Measurements from ENCODE around the gene VAPB.
A peak's percentile ranks its signal among the peaks of the same experiment; 100 is the strongest.
"Not testable (repeated sequence)": the region's sequence is repeated elsewhere in the genome, so short reads cannot be mapped to it uniquely, and the experiment has no call there.

Gene VAPB

DNA sequence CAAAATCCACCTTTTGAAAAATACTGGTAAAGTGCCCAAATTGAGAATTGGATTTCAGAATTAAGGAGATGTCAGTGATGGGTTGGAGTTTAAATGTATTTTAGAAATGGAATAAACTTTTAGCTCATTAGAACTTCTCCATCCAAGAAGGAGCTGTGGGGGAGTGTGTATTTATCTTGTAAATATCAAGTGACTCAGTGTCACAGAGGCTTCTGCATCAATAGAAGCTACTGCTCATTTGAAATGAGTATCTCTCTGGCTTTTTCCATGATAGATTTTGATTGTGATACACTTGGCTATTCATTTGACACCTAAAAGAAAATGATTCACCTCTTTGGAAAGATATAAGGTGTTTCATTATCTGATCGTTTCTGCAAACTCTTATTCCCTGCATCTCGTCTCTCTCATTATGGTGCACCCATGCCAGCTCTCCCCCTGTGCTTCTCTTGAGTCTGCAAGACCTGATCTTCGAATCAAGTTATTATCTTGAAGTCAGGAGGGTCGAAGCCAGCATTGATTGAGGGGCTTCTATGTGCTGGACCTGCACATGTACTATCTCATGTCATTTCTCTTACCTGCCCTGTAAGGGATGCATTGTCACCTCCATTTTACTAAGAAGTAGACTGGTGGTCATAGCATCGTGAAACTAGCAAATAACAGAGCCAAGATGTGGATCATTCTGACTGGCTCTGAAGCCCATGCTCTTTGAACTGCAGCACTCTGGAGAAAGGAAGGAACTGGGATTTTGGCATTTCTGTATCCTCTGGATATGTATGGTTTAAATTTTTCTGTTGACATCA lies 30.1 kb downstream of the VAPB start:
- Mint-ChIP-seq H3K27ac (ENCODE audit: low read depth) (no peak overlapping the region), H3K36me3 (ENCODE audit: insufficient read depth) (peaks cover 12% of the 10 kb centered on the region), H3K4me3 (no peak overlapping the region)

DNA sequence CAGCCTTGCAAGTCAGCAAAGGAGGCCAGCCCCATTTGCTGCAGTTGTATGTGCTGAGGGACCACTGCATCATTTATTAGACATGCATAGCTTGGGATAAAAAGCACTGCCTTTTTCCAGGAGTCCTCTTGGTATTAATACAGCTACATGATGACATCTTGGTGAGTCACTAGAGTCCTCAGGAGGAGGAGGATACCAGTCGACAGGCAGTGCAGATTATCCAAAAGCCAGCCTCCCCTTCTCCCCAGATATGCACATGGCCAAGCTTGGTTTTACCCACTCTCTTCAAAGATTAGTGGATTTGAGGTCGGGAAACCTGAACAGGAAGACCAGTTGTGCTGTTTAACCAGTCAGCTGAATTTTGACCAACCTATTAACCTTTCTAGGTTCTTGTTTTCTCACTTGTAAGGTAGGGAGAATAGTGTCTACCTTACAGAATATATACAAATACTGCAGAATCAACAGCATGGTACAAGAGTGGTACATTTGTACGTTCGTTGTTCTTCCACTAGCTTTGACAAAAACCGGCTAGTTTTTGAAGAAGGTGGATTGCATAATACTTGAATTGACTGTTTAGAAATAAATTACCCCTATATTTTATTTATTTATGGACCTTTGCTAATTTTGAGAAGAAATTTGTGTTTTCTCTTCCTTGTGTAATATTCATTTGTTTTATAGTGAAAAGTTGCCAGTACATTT lies 31.9 kb downstream of the VAPB start:
- Mint-ChIP-seq H3K9me3 (no peaks in the 10 kb centered on the region), H3K27me3 (no peaks in the 10 kb centered on the region), H3K27ac (ENCODE audit: low read depth) (no peak overlapping the region), H3K4me3 (no peak overlapping the region), H3K36me3 (ENCODE audit: insufficient read depth) (peaks cover 10% of the 10 kb centered on the region), H3K4me1 (peaks cover 42% of the 10 kb centered on the region)
- ATAC-seq (replicated peaks; ENCODE audit: extremely low read depth, poor library complexity, severe bottlenecking) (no peak), DNase-seq (ENCODE audit: low spot score in 2 of 2) (no peak)

More for the DNA sequence above, 30.1 kb downstream of the VAPB start:
- DNase-seq (ENCODE audit: low spot score in 2 of 2) = no peak
- no peaks in the 10 kb centered on the region for H3K27me3 Mint-ChIP-seq
- ATAC-seq (replicated peaks; ENCODE audit: extremely low read depth, poor library complexity, severe bottlenecking) = no peak
- no peaks in the 10 kb centered on the region for H3K9me3 Mint-ChIP-seq
- peaks cover 39% of the 10 kb centered on the region for H3K4me1 Mint-ChIP-seq

DNA sequence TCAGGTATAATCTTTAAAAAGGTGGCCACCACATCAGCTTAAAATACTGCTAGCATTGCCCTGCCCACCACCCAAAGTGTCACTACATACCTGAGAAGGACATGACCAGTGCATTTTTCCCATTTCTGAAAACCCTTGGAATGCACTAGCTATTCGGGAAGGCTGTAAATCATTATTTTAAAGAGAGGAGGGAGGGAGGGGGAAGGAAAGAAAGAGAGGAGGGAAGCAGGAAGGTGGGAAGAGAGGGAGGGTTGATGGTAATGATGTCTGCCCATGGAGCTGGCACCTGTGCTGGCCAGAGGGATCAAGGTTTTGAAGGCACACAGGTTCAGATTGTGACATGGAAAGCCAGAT lies 32.4 kb downstream of the VAPB start:
- H3K27ac Mint-ChIP-seq (ENCODE audit: low read depth) = no peak overlapping the region
- H3K4me3 Mint-ChIP-seq = no peak overlapping the region
- DNase-seq (ENCODE audit: low spot score in 2 of 2) (no peak), ATAC-seq (replicated peaks; ENCODE audit: extremely low read depth, poor library complexity, severe bottlenecking) (no peak)
- H3K9me3 Mint-ChIP-seq = no peaks in the 10 kb centered on the region
- peaks cover 37% of the 10 kb centered on the region for H3K4me1 Mint-ChIP-seq
- H3K36me3 Mint-ChIP-seq (ENCODE audit: insufficient read depth) = peaks cover 10% of the 10 kb centered on the region
- no peaks in the 10 kb centered on the region for H3K27me3 Mint-ChIP-seq

DNA sequence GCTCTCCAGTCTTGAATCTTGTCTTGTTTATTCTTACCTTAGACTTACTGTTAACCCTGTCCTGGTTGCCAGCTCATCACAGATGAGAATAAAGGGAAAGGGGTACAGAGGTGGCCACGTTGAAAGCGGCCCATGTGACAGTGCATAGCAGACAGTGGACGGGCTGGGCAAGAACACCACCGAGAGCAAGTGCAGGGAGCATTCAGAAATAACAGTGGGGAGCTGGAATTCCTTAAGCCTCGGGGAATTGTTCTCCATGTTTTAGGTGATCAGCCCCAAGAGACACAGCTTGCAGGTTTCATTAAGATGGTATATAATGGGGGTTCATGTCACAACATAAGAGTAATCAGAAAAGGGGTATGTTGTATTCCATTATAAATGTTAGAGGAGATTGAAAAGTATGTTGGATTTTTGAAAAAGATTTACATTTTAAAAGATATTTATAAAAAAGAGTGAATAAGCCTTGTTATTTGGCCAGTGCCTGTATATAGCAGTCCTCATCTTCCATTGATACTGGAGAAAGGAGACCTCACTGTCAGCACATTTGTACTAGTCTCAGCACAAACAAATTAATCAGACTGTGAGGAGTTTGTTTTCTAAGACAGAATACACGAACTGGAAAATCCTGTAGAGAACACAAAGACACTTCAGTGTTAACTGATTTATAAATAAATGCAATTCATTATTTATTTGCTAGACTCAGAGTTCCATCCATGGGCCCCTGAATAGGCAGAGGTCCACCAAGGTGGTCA lies 35.4 kb downstream of the VAPB start:
- no peak overlapping the region for H3K4me3 Mint-ChIP-seq
- DNase-seq (ENCODE audit: low spot score in 2 of 2) = no peak
- peak overlapping the region; percentile 88 for H3K27ac Mint-ChIP-seq (ENCODE audit: low read depth)
- no peak for ATAC-seq (replicated peaks; ENCODE audit: extremely low read depth, poor library complexity, severe bottlenecking)
- H3K27me3 Mint-ChIP-seq = no peaks in the 10 kb centered on the region
- no peaks in the 10 kb centered on the region for H3K9me3 Mint-ChIP-seq
- H3K36me3 Mint-ChIP-seq (ENCODE audit: insufficient read depth) = peaks cover 7% of the 10 kb centered on the region
- H3K4me1 Mint-ChIP-seq = peaks cover 28% of the 10 kb centered on the region

DNA sequence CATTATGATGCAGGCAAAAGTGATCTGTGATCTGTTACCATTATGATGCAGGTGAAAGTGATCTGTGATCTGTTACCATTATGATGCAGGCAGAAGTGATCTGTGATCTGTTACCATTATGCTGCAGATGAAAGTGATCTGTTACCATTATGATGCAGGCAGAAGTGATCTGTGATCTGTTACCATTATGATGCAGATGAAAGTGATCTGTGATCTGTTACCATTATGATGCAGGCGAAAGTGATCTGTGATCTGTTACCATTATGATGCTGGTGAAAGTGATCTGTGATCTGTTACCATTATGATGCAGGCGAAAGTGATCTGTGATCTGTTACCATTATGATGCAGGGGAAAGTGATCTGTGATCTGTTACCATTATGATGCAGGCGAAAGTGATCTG lies 38.5 kb downstream of the VAPB start:
- DNase-seq (ENCODE audit: low spot score in 2 of 2); H3K4me3 Mint-ChIP-seq; H3K27ac Mint-ChIP-seq (ENCODE audit: low read depth); H3K36me3 Mint-ChIP-seq (ENCODE audit: insufficient read depth); H3K27me3 Mint-ChIP-seq; ATAC-seq (replicated peaks; ENCODE audit: extremely low read depth, poor library complexity, severe bottlenecking); H3K9me3 Mint-ChIP-seq: not testable (repeated sequence)
- H3K4me1 Mint-ChIP-seq = peaks cover 25% of the 10 kb centered on the region

DNA sequence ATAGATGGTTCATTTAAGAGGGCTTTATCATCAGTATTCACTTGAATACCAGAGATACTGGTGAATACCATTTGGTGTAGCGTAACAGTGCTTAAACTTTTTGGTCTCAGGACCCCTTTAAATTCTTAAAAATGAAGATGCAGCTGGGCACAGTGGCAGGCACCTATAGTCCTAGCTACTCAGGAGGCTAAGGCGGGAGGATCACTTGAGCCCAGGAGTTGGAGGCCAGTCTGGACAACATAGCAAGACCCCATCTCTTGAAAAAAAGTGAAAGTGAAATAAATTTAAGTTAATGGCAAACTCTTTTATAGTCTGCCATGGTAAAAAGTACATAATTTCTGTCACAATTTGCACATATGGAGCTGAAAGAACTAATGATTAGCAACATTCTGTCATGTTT lies 39.3 kb downstream of the VAPB start:
- no peaks in the 10 kb centered on the region for H3K27me3 Mint-ChIP-seq
- H3K27ac Mint-ChIP-seq (ENCODE audit: low read depth) = no peak overlapping the region
- DNase-seq (ENCODE audit: low spot score in 2 of 2) = no peak
- no peak for ATAC-seq (replicated peaks; ENCODE audit: extremely low read depth, poor library complexity, severe bottlenecking)
- H3K4me3 Mint-ChIP-seq = no peak overlapping the region
- peaks cover 2% of the 10 kb centered on the region for H3K36me3 Mint-ChIP-seq (ENCODE audit: insufficient read depth)
- peaks cover 33% of the 10 kb centered on the region for H3K4me1 Mint-ChIP-seq
- H3K9me3 Mint-ChIP-seq = no peaks in the 10 kb centered on the region

DNA sequence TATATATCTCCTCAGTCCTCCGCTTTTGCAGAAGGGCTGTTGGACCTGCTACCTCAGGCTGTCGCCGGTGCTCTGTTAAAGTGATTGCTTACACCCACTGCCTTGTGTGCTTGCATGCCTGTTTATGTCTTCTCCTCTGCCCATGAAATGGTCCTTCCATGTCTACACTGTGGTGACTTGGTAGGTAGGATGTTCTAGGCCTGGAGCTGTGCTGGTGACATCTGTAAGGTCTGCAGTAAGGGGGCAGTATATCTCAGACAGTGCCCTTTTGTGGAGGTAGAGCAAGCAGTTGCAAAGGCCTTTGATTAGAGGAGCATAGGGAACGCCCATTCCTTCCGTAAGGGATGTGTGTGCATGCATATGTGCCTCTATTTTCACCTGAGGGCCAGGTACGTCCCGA lies 40.3 kb downstream of the VAPB start:
- Mint-ChIP-seq H3K4me1 (peaks cover 30% of the 10 kb centered on the region), H3K9me3 (no peaks in the 10 kb centered on the region), H3K36me3 (ENCODE audit: insufficient read depth) (peaks cover 4% of the 10 kb centered on the region), H3K4me3 (no peak overlapping the region), H3K27ac (ENCODE audit: low read depth) (no peak overlapping the region), H3K27me3 (no peaks in the 10 kb centered on the region)
- ATAC-seq (replicated peaks; ENCODE audit: extremely low read depth, poor library complexity, severe bottlenecking) (no peak), DNase-seq (ENCODE audit: low spot score in 2 of 2) (no peak)

DNA sequence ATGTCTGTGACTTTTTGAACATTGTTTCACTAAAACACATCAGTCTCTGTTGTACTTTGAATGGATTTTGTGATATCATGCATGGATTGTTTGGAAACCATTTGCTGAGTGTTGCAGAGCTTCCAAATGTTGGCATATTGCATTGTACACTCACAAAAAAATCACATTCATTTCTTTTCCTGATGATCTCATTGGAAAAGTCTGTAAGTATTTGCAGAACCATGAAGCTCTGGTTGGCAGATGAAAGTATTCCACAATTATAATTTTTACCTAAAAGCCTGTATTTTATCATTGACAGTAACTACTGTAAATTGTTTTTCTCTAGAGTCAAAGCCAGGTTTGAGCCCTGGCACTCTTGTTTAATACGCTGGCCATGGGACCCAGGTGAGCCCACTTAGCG lies 42.1 kb downstream of the VAPB start:
- Mint-ChIP-seq H3K27ac (ENCODE audit: low read depth) (no peak overlapping the region), H3K4me1 (peaks cover 36% of the 10 kb centered on the region), H3K4me3 (no peak overlapping the region), H3K9me3 (no peaks in the 10 kb centered on the region), H3K36me3 (ENCODE audit: insufficient read depth) (peaks cover 11% of the 10 kb centered on the region), H3K27me3 (no peaks in the 10 kb centered on the region)
- no peak for ATAC-seq (replicated peaks; ENCODE audit: extremely low read depth, poor library complexity, severe bottlenecking)
- no peak for DNase-seq (ENCODE audit: low spot score in 2 of 2)

DNA sequence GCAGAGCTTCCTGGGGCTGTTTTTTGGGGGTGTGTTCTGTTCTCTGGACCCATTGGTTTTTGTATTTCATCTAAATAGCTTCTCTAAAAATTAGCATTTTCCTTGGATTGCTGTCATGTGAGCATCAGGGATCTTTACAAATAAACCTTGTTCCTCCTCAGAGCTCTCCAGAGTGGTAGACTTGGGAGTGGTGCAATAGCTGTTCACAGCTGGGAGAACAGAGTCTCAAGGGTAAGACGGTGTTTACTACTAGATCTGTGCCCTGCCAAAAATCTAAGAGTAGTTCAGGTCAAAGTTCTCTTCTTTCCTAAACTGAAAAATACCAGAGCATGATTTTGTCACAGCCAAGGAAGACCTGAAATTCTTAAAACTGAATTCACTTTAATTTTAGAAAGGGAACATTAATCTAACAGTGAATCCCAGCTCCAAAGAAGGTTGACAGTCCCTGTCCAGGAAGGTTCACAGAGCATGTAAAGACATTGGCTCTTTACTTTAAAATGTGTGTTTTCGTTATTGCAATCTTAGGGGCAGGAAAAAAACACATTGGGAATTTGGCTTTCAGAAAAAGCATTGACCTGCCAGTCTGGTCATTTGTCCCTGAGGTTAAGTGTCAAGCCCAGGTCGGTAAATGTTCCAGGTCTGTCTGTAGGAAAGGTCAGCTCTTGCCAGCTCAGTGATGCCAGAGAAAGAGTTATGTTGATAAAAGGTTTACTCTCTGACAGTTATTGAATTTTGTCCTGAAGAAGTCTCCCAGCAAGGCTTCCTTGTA lies 43.3 kb downstream of the VAPB start:
- H3K9me3 Mint-ChIP-seq = no peaks in the 10 kb centered on the region
- peaks cover 11% of the 10 kb centered on the region for H3K36me3 Mint-ChIP-seq (ENCODE audit: insufficient read depth)
- H3K4me3 Mint-ChIP-seq = no peak overlapping the region
- no peaks in the 10 kb centered on the region for H3K27me3 Mint-ChIP-seq
- peak overlapping the region; percentile 77 for H3K27ac Mint-ChIP-seq (ENCODE audit: low read depth)
- ATAC-seq (replicated peaks; ENCODE audit: extremely low read depth, poor library complexity, severe bottlenecking) = no peak
- DNase-seq (ENCODE audit: low spot score in 2 of 2) = no peak
- peaks cover 38% of the 10 kb centered on the region for H3K4me1 Mint-ChIP-seq

DNA sequence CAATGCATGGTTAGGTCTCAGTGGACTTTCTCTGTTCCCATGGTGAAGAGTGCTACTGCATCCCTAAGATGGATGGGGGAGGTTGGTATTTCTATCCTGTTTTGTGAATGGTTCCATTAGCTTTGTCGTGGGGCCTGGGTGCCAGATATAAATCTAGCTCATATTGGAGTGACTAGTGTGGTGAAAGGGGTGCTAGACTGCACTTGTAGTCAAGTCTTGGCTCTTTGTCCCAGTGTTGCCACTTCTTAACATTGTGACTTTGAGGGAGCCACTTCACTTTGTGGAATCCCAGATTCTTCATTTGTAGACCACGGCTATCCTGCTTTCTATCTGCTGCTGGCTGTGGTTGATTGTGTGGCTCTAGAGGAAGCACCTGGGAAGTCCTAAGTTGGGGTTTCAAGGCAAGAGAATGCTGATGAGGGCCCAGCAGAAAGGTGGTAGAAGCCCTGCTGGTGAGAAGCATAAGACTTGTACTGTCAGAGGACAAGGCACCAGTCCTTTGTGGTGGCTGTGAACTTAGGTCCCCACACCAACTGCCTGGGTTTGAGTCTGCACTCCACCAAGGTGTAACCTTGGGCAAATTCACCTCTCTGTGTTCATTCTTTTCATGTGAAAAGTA lies 44.1 kb downstream of the VAPB start:
- H3K4me1 Mint-ChIP-seq = peaks cover 43% of the 10 kb centered on the region
- H3K9me3 Mint-ChIP-seq = no peaks in the 10 kb centered on the region
- DNase-seq (ENCODE audit: low spot score in 2 of 2) (no peak), ATAC-seq (replicated peaks; ENCODE audit: extremely low read depth, poor library complexity, severe bottlenecking) (no peak)
- H3K27ac Mint-ChIP-seq (ENCODE audit: low read depth) = peak overlapping the region; percentile 77
- no peaks in the 10 kb centered on the region for H3K27me3 Mint-ChIP-seq
- no peak overlapping the region for H3K4me3 Mint-ChIP-seq
- peaks cover 17% of the 10 kb centered on the region for H3K36me3 Mint-ChIP-seq (ENCODE audit: insufficient read depth)

DNA sequence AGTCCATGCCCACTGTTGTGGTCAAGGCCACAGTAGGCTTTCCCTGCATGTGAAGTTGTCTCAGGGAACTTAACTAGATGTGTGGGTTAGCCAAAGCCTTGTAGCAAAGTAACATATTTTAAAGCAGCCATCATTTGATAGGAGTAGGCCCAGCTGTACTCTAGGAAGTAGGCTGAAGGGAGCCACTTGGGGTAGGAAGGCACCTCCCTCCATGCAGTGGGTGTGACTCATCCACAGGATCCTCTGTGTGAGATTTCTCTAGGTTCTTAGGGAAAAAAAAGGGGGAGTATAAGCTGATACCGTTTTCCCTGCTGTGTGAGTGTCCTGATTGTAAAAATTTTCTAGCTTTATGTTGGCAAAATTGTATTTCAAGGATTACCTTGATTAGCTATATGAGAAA lies 44.7 kb downstream of the VAPB start:
- Mint-ChIP-seq H3K27me3 (no peaks in the 10 kb centered on the region), H3K27ac (ENCODE audit: low read depth) (peak overlapping the region; percentile 77), H3K9me3 (no peaks in the 10 kb centered on the region), H3K4me1 (peaks cover 41% of the 10 kb centered on the region), H3K4me3 (no peak overlapping the region), H3K36me3 (ENCODE audit: insufficient read depth) (peaks cover 17% of the 10 kb centered on the region)
- no peak for DNase-seq (ENCODE audit: low spot score in 2 of 2)
- ATAC-seq (replicated peaks; ENCODE audit: extremely low read depth, poor library complexity, severe bottlenecking) = no peak

DNA sequence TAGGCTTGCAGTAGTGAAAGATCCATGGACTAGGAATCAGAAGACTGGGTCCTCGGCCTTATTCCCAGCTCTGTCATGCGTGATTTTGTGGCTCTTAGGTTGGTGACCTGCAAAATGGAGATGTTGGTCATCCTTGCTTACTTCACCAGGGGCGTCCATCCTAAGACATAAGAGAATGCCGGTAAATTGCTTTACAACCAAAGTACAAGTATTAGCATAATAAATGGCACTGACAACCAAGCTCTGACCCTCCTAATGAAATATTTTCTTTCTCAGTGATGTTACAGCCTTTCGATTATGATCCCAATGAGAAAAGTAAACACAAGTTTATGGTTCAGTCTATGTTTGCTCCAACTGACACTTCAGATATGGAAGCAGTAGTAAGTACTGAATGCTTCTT lies 45.3 kb downstream of the VAPB start:
- H3K27ac Mint-ChIP-seq (ENCODE audit: low read depth) = peak overlapping the region; percentile 77
- H3K4me1 Mint-ChIP-seq = peaks cover 38% of the 10 kb centered on the region
- no peaks in the 10 kb centered on the region for H3K27me3 Mint-ChIP-seq
- H3K4me3 Mint-ChIP-seq = no peak overlapping the region
- no peak for DNase-seq (ENCODE audit: low spot score in 2 of 2)
- H3K9me3 Mint-ChIP-seq = no peaks in the 10 kb centered on the region
- no peak for ATAC-seq (replicated peaks; ENCODE audit: extremely low read depth, poor library complexity, severe bottlenecking)
- peaks cover 17% of the 10 kb centered on the region for H3K36me3 Mint-ChIP-seq (ENCODE audit: insufficient read depth)
